Measurements from ENCODE around the gene PKHD1.
"Not testable (repeated sequence)": the region's sequence is repeated elsewhere in the genome, so short reads cannot be mapped to it uniquely, and the experiment has no call there.

Gene PKHD1

GRCh38 chr6:51936531-51937290, 150.7 kb downstream of the PKHD1 start:
- no peak for DNase-seq (ENCODE audit: extremely low read depth in 1 of 2, low read depth in 1 of 2)

GRCh38 chr6:51934098-51934497, 153.3 kb downstream of the PKHD1 start:
- no peak for DNase-seq (ENCODE audit: extremely low read depth in 1 of 2, low read depth in 1 of 2)

- DNase-seq (ENCODE audit: extremely low read depth in 1 of 2, low read depth in 1 of 2), result no peak
Observed at GRCh38 chr6:51932956-51933355, 154.5 kb downstream of the PKHD1 start.

GRCh38 chr6:51930602-51931001, 156.8 kb downstream of the PKHD1 start:
- no peak for DNase-seq (ENCODE audit: extremely low read depth in 1 of 2, low read depth in 1 of 2)

- no peak for DNase-seq (ENCODE audit: extremely low read depth in 1 of 2, low read depth in 1 of 2)
Observed at GRCh38 chr6:51929934-51930574, 157.4 kb downstream of the PKHD1 start.

GRCh38 chr6:51928320-51928719, 159.1 kb downstream of the PKHD1 start:
- no peak for DNase-seq (ENCODE audit: extremely low read depth in 1 of 2, low read depth in 1 of 2)

- DNase-seq (ENCODE audit: extremely low read depth in 1 of 2, low read depth in 1 of 2), result no peak
Observed at GRCh38 chr6:51927450-51927849, 160.0 kb downstream of the PKHD1 start.

- no peak for DNase-seq (ENCODE audit: extremely low read depth in 1 of 2, low read depth in 1 of 2)
Observed at GRCh38 chr6:51926125-51926524, 161.3 kb downstream of the PKHD1 start.

GRCh38 chr6:51922479-51922878, 164.9 kb downstream of the PKHD1 start:
- not testable (repeated sequence) for DNase-seq (ENCODE audit: extremely low read depth in 1 of 2, low read depth in 1 of 2)

GRCh38 chr6:51918347-51918746, 169.1 kb downstream of the PKHD1 start:
- not testable (repeated sequence) for DNase-seq (ENCODE audit: extremely low read depth in 1 of 2, low read depth in 1 of 2)

GRCh38 chr6:51915098-51915497, 172.3 kb downstream of the PKHD1 start:
- no peak for DNase-seq (ENCODE audit: extremely low read depth in 1 of 2, low read depth in 1 of 2)

GRCh38 chr6:51913265-51913664, 174.1 kb downstream of the PKHD1 start:
- no peak for DNase-seq (ENCODE audit: extremely low read depth in 1 of 2, low read depth in 1 of 2)

GRCh38 chr6:51910851-51911250, 176.6 kb downstream of the PKHD1 start:
- no peak for DNase-seq (ENCODE audit: extremely low read depth in 1 of 2, low read depth in 1 of 2)

- DNase-seq (ENCODE audit: extremely low read depth in 1 of 2, low read depth in 1 of 2), result no peak
Observed at GRCh38 chr6:51908243-51908642, 179.2 kb downstream of the PKHD1 start.

GRCh38 chr6:51901766-51902764, 185.3 kb downstream of the PKHD1 start:
- no peak for DNase-seq (ENCODE audit: extremely low read depth in 1 of 2, low read depth in 1 of 2)

GRCh38 chr6:51893366-51893765, 194.0 kb downstream of the PKHD1 start:
- no peak for DNase-seq (ENCODE audit: extremely low read depth in 1 of 2, low read depth in 1 of 2)

- DNase-seq (ENCODE audit: extremely low read depth in 1 of 2, low read depth in 1 of 2), result no peak
Observed at GRCh38 chr6:51892750-51893149, 194.7 kb downstream of the PKHD1 start.

GRCh38 chr6:51892339-51892738, 195.1 kb downstream of the PKHD1 start:
- DNase-seq (ENCODE audit: extremely low read depth in 1 of 2, low read depth in 1 of 2), result no peak

GRCh38 chr6:51891784-51892183, 195.6 kb downstream of the PKHD1 start:
- no peak for DNase-seq (ENCODE audit: extremely low read depth in 1 of 2, low read depth in 1 of 2)

- no peak for DNase-seq (ENCODE audit: extremely low read depth in 1 of 2, low read depth in 1 of 2)
Observed at GRCh38 chr6:51887859-51888258, 199.6 kb downstream of the PKHD1 start.

- no peak for DNase-seq (ENCODE audit: extremely low read depth in 1 of 2, low read depth in 1 of 2)
Observed at GRCh38 chr6:51885957-51886356, 201.5 kb downstream of the PKHD1 start.
